Sigmoid colon (tissue), 7 donors: Measurements from ENCODE around the gene FGF14. TPM values are rescaled to one million over a fixed set of nuclear protein-coding genes. Genes with fewer than 3 reads are reported as not detected.

Experiments
- DNase-seq: peaks from one replicate; pipeline ENCODE4 v3.0.0-alpha.2; 2019
- H3K27ac ChIP-seq, 4 donors: fragments of 200-600 bp; sonication (generic); one replicate each; pipeline ENCODE4 v1.5.1; 2016 to 2019; ENCODE audit warnings: mild to moderate bottlenecking in 1 of 4
- H3K27me3 ChIP-seq, 3 donors: fragments of 200-600 bp; sonication (generic); one replicate each; pipeline ENCODE4 v1.5.1; 2019; ENCODE audit warnings: mild to moderate bottlenecking in 1 of 3
- H3K36me3 ChIP-seq, 4 donors: fragments of 200-600 bp; sonication (generic); one replicate each; pipeline ENCODE4 v1.5.1; 2016 to 2019
- H3K4me1 ChIP-seq, 4 donors: fragments of 200-600 bp; sonication (generic); one replicate each; pipeline ENCODE4 v1.5.1; 2017 to 2019
- H3K4me3 ChIP-seq, 4 donors: fragments of 200-600 bp; sonication (generic); one replicate each; pipeline ENCODE4 v1.5.1; 2017 to 2019; ENCODE audit warnings: mild to moderate bottlenecking in 2 of 4, moderate library complexity in 1 of 4
- H3K9me3 ChIP-seq, 4 donors: fragments of 200-600 bp in 3 of 4; sonication (generic) in 3 of 4; one replicate each; pipeline versions ENCODE4 v1.5.1 to v1.6.1; 2013 to 2019
- CTCF ChIP-seq, 4 experiments: fragments of 450-650 bp in 3 of 4; fragments of 200-600 bp in 1 of 4; IDR thresholded peaks; one replicate each; pipeline ENCODE4 v1.5.1; 2016 to 2019; ENCODE audit warnings: antibody characterized with exemption in 4 of 4, mild to moderate bottlenecking in 3 of 4, moderate library complexity in 2 of 4
- EP300 ChIP-seq, 4 donors: sonication (generic); formaldehyde crosslinking; IDR thresholded peaks; one replicate each; pipeline ENCODE4 v1.6.1; 2017; ENCODE audit warnings: antibody characterized with exemption in 4 of 4
- POLR2A ChIP-seq, 2 donors: fragments of 450-650 bp; IDR thresholded peaks; one replicate each; pipeline ENCODE4 v1.6.1; 2016; ENCODE audit warnings: antibody characterized with exemption in 2 of 2, mild to moderate bottlenecking in 2 of 2, moderate library complexity in 2 of 2
- POLR2AphosphoS5 ChIP-seq, 4 donors: sonication (generic); formaldehyde crosslinking; IDR thresholded peaks; one replicate each; pipeline ENCODE4 v1.6.1; 2017; ENCODE audit warnings: antibody characterized with exemption in 4 of 4
- WGBS, 2 donors: extraction: QIAGEN DNeasy Blood & Tissue Kit; methylation state at CpG; one replicate each; pipeline ENCODE4 v1.1.7; 2013; 5-methylcytosine and 5-hydroxymethylcytosine counted together
- intact Hi-C: fragments of 100-400 bp; cut with DNase I; formaldehyde crosslinking; loops from one replicate; pipeline ENCODE4 v1.15.1; 2023
- polyA plus RNA-seq, 3 donors: library from polyadenylated mRNA; stranded (reverse); fragments of 200-250 nt; gene quantifications; one replicate each; pipeline ENCODE4 v1.2.3, GENCODE V29; 2013
- total RNA-seq, 4 donors: library from RNA; depleted of rRNA; stranded (reverse); fragments of >200 nt; gene quantifications; one replicate each; pipeline ENCODE4 v1.1.0, GENCODE V29; 2016
- donor health status: healthy with polysubstance abuse.
- donor health status: Bipolar disorder and iron deficiency.
- donor health status: healthy.

FGF14 gene
- total and polyA plus RNA-seq, 7 donors = under 0.01 to 1.6 (median 1.1) TPM

GRCh38 chr13:102195566-102196462 is 206.0 kb downstream of the FGF14 start:
- WGBS, 2 donors = 69 to 75% methylated on average over 4 of the region's 4 CpGs
- Histone ChIP-seq H3K27ac (no peak overlapping the region), H3K9me3 (no peaks in the 10 kb centered on the region), H3K36me3 (no peaks in the 10 kb centered on the region), H3K4me3 (no peak overlapping the region), H3K4me1 (no peaks in the 10 kb centered on the region), H3K27me3 (no peaks in the 10 kb centered on the region)
- intact Hi-C loops = loop anchor here (10.0 kb wide), 1 partner anchor 259 kb away; no protein-coding TSS in a partner anchor
- TF ChIP-seq POLR2AphosphoS5 (IDR thresholded peaks at IDR 0.05) = no peak
- no peak for TF ChIP-seq CTCF (IDR thresholded peaks at IDR 0.05)
- TF ChIP-seq EP300 (IDR thresholded peaks at IDR 0.05) = no peak
- TF ChIP-seq POLR2A (IDR thresholded peaks at IDR 0.05) = no peak
- no peak for DNase-seq

- no peaks in the 10 kb centered on the region for H3K4me1 ChIP-seq
- no peak overlapping the region for H3K4me3 ChIP-seq
- no peak overlapping the region for H3K27ac ChIP-seq
- no peak for DNase-seq
- H3K9me3 ChIP-seq = no peaks in the 10 kb centered on the region
- H3K36me3 ChIP-seq = no peaks in the 10 kb centered on the region
- intact Hi-C loops = loop anchor here (10.0 kb wide), 1 partner anchor 262 kb away; no protein-coding TSS in a partner anchor
- WGBS, 2 donors = 92% methylated on average over 2 of the region's 2 CpGs
- TF ChIP-seq POLR2A (IDR thresholded peaks at IDR 0.05) (no peak), POLR2AphosphoS5 (IDR thresholded peaks at IDR 0.05) (no peak), EP300 (IDR thresholded peaks at IDR 0.05) (no peak), CTCF (IDR thresholded peaks at IDR 0.05) (no peak)
- H3K27me3 ChIP-seq = no peaks in the 10 kb centered on the region
These were observed 209.0 kb downstream of the FGF14 start for GRCh38 chr13:102192858-102193257.

GRCh38 chr13:102191951-102192502 is 209.8 kb downstream of the FGF14 start:
- Histone ChIP-seq H3K36me3 (no peaks in the 10 kb centered on the region), H3K9me3 (no peaks in the 10 kb centered on the region), H3K4me3 (no peak overlapping the region), H3K27me3 (no peaks in the 10 kb centered on the region), H3K4me1 (no peaks in the 10 kb centered on the region), H3K27ac (no peak overlapping the region)
- DNase-seq = no peak
- TF ChIP-seq CTCF (IDR thresholded peaks at IDR 0.05) (no peak), POLR2A (IDR thresholded peaks at IDR 0.05) (no peak), POLR2AphosphoS5 (IDR thresholded peaks at IDR 0.05) (no peak), EP300 (IDR thresholded peaks at IDR 0.05) (no peak)
- intact Hi-C loops = loop anchor here (10.0 kb wide), 1 partner anchor 263 kb away; no protein-coding TSS in a partner anchor
- 2 to 31% methylated on average over 1 of the region's 1 CpG for WGBS, 2 donors

DNA sequence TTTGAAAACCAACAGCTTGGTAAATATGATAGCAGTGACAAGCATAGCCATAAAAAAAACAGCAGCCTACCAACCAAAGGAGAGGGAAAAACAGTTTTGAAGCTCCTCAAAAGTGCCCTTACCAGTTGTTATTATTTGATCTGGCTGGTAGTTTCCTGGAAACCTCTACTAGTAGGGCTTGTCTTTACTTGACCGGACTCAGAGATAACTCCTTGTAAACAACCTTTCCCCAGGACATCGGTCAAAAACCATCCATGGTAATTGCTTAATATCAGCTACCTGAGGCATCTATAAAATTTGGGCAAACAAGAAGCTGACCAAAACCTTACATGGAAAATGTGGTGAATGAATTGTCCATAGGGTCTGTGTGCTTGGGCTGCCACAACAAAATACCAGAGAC is 210.9 kb downstream of the FGF14 start:
- Histone ChIP-seq H3K27me3 (no peaks in the 10 kb centered on the region), H3K27ac (no peak overlapping the region), H3K36me3 (no peaks in the 10 kb centered on the region), H3K4me3 (no peak overlapping the region), H3K9me3 (no peaks in the 10 kb centered on the region), H3K4me1 (no peaks in the 10 kb centered on the region)
- intact Hi-C loops = loop anchor here (10.0 kb wide), 1 partner anchor 264 kb away; no protein-coding TSS in a partner anchor
- TF ChIP-seq POLR2A (IDR thresholded peaks at IDR 0.05) (no peak), EP300 (IDR thresholded peaks at IDR 0.05) (no peak), POLR2AphosphoS5 (IDR thresholded peaks at IDR 0.05) (no peak), CTCF (IDR thresholded peaks at IDR 0.05) (no peak)
- WGBS, 2 donors = 69 to 82% methylated on average over 2 of the region's 2 CpGs
- DNase-seq = no peak
